Mesenchymal stem cell (in vitro differentiated cells and primary cell): ENCODE results near the gene SHISA7.

Source experiments
- DNase-seq: peaks from one replicate; pipeline ENCODE4 v3.0.0-alpha.2; 2013
- H2AFZ ChIP-seq: one replicate; pipeline ENCODE4 v1.6.1; 2013; ENCODE audit warnings: low read depth, mild to moderate bottlenecking, control low read depth, inconsistent platforms, low read length, moderate library complexity
- H2AK5ac ChIP-seq: 2 replicates; pipeline ENCODE4 v1.6.1; 2013; ENCODE audit warnings: low read length, moderate library complexity, mild to moderate bottlenecking, inconsistent platforms; ENCODE audit not compliant: severe bottlenecking
- H2BK120ac ChIP-seq: one replicate; pipeline ENCODE4 v1.6.1; 2013; ENCODE audit warnings: low read depth, mild to moderate bottlenecking, inconsistent platforms, low read length, moderate library complexity
- H2BK12ac ChIP-seq, 2 experiments: one replicate each; pipeline ENCODE4 v1.6.1; 2013; ENCODE audit warnings: inconsistent platforms in 2 of 2, low read length in 2 of 2, mild to moderate bottlenecking in 2 of 2, moderate library complexity in 2 of 2, control low read depth in 1 of 2
- H2BK15ac ChIP-seq: one replicate; pipeline ENCODE4 v1.6.1; 2013; ENCODE audit warnings: mild to moderate bottlenecking, low read depth, inconsistent platforms; ENCODE audit not compliant: poor library complexity, severe bottlenecking
- H2BK5ac ChIP-seq: 2 replicates; pipeline ENCODE4 v1.6.1; 2013; ENCODE audit warnings: low read depth, mild to moderate bottlenecking, low read length, control low read depth, inconsistent platforms; ENCODE audit not compliant: poor library complexity, severe bottlenecking
- H3K14ac ChIP-seq, 2 experiments: one replicate each; pipeline ENCODE4 v1.6.1; 2013; ENCODE audit warnings: inconsistent platforms in 2 of 2, low read length in 2 of 2, control low read depth in 1 of 2, mild to moderate bottlenecking in 1 of 2, moderate library complexity in 1 of 2
- H3K18ac ChIP-seq, 2 experiments: one replicate each; pipeline ENCODE4 v1.6.1; 2013; ENCODE audit warnings: inconsistent platforms in 2 of 2, low read length in 2 of 2, control low read depth in 1 of 2, low read depth in 1 of 2, mild to moderate bottlenecking in 1 of 2
- H3K23ac ChIP-seq, 2 experiments: one replicate each; pipeline ENCODE4 v1.6.1; 2013; ENCODE audit warnings: inconsistent platforms in 2 of 2, low read length in 2 of 2, mild to moderate bottlenecking in 2 of 2, moderate library complexity in 2 of 2, control low read depth in 1 of 2
- H3K27ac ChIP-seq: 2 replicates; pipeline ENCODE4 v1.5.1; 2013; ENCODE audit warnings: mild to moderate bottlenecking, moderate library complexity, low read length, control low read depth, inconsistent platforms; ENCODE audit not compliant: poor library complexity, severe bottlenecking
- H3K27me3 ChIP-seq, 2 experiments: 2 replicates each; pipeline versions ENCODE4 v1.6.1 to v1.7.0; 2013; ENCODE audit warnings: low read length in 2 of 2, mild to moderate bottlenecking in 2 of 2, moderate library complexity in 2 of 2, control low read depth in 1 of 2, inconsistent platforms in 1 of 2; ENCODE audit not compliant: control insufficient read depth in 1 of 2, insufficient read depth in 1 of 2
- H3K36me3 ChIP-seq, 2 experiments: 2 replicates each; pipeline versions ENCODE4 v1.6.1 to v1.7.0; 2013; ENCODE audit warnings: low read length in 2 of 2, control low read depth in 1 of 2, inconsistent platforms in 1 of 2, low read depth in 1 of 2, mild to moderate bottlenecking in 1 of 2; ENCODE audit not compliant: insufficient read depth in 2 of 2, control insufficient read depth in 1 of 2
- H3K4ac ChIP-seq, 2 experiments: one replicate each; pipeline ENCODE4 v1.6.1; 2013; ENCODE audit warnings: inconsistent platforms in 2 of 2, low read length in 2 of 2, mild to moderate bottlenecking in 2 of 2, moderate library complexity in 2 of 2, control low read depth in 1 of 2, low read depth in 1 of 2
- H3K4me1 ChIP-seq: 2 replicates; pipeline ENCODE4 v1.6.1; 2013; ENCODE audit warnings: low read depth, low read length, control low read depth; ENCODE audit not compliant: control insufficient read depth, insufficient read depth
- H3K4me2 ChIP-seq: 2 replicates; pipeline ENCODE4 v1.6.1; 2013; ENCODE audit warnings: low read length, mild to moderate bottlenecking, inconsistent platforms; ENCODE audit not compliant: poor library complexity, severe bottlenecking
- H3K4me3 ChIP-seq, 2 experiments: 2 replicates each; pipeline versions ENCODE4 v1.5.1 to v1.7.0; 2013; ENCODE audit warnings: low read length in 2 of 2, mild to moderate bottlenecking in 2 of 2, control low read depth in 1 of 2, low read depth in 1 of 2; ENCODE audit not compliant: insufficient read depth in 1 of 2
- H3K79me1 ChIP-seq: replicated peaks from 2 replicates; pipeline ENCODE4 v1.6.1; 2013; ENCODE audit warnings: mild to moderate bottlenecking, control low read depth, low read length, inconsistent platforms; ENCODE audit not compliant: poor library complexity, severe bottlenecking
- H3K9ac ChIP-seq: 2 replicates; pipeline ENCODE4 v1.7.0; 2013; ENCODE audit warnings: mild to moderate bottlenecking, low read length, moderate library complexity
- H3K9me3 ChIP-seq: 2 replicates; pipeline ENCODE4 v1.7.0; 2013; ENCODE audit warnings: mild to moderate bottlenecking, low read length; ENCODE audit not compliant: control insufficient read depth
- H4K8ac ChIP-seq: one replicate; pipeline ENCODE4 v1.6.1; 2013; ENCODE audit warnings: inconsistent platforms, mild to moderate bottlenecking, low read length, moderate library complexity
- H4K91ac ChIP-seq: one replicate; pipeline ENCODE4 v1.6.1; 2013; ENCODE audit warnings: mild to moderate bottlenecking, low read length, inconsistent platforms
- WGBS: methylation state at CpG from one replicate; pipeline ENCODE4 v1.1.7; 2013; ENCODE audit warnings: mixed read lengths; 5-methylcytosine and 5-hydroxymethylcytosine counted together

SHISA7 gene

GRCh38 chr19:55487924-55488687 is 45.0 kb upstream of the SHISA7 start, which contains the start of gene SSC5D:
Gene SSC5D, plus strand, starts transcription at chr19:55488436. Its CDS starts 154 bp downstream, at chr19:55488590.
- 2% methylated on average over 9 of the region's 21 CpGs for WGBS
- H3K27me3 ChIP-seq = no peaks in the 10 kb centered on the region

GRCh38 chr19:55486971-55487923 is 44.1 kb upstream of the SHISA7 start:
- Histone ChIP-seq H3K79me1 (peaks cover 19% of the 10 kb centered on the region), H3K18ac (peak overlapping the region; percentile 88 to 91)
- 3% methylated on average over 17 of the region's 27 CpGs for WGBS

More at GRCh38 chr19:55487924-55488687, 45.0 kb upstream of the SHISA7 start, which contains the start of gene SSC5D:
- Histone ChIP-seq H3K9me3 (no peaks in the 10 kb centered on the region), H3K4me2 (peak within 1 kb of the TSS; percentile 67), H2AFZ (no peak within 1 kb of the TSS), H3K4me3 (peak within 1 kb of the TSS; percentile 34 to 78), H2BK5ac (peak within 1 kb of the TSS; percentile 66), H3K18ac (peak within 1 kb of the TSS; percentile 88 to 92), H3K27ac (peak within 1 kb of the TSS; percentile 95), H2AK5ac (peak within 1 kb of the TSS; percentile 91), H3K23ac (peak within 1 kb of the TSS in 1 of 2 experiments; percentile 35), H4K8ac (peak within 1 kb of the TSS; percentile 86), H3K79me1 (peaks cover 16% of the 10 kb centered on the region), H3K14ac (peak within 1 kb of the TSS in 1 of 2 experiments; percentile 88), H3K9ac (peak within 1 kb of the TSS; percentile 89), H4K91ac (peak within 1 kb of the TSS; percentile 95), H3K36me3 (peaks cover 3 to 55% of the 10 kb centered on the region in 2 experiments), H3K4me1 (peaks cover 72% of the 10 kb centered on the region), H2BK15ac (peak within 1 kb of the TSS; percentile 96), H3K4ac (peak within 1 kb of the TSS; percentile 88 to 89), H2BK120ac (peak within 1 kb of the TSS; percentile 89), H2BK12ac (peak within 1 kb of the TSS; percentile 92 to 95)
- DNase-seq = no peak

GRCh38 chr19:55486043-55486970 is 43.2 kb upstream of the SHISA7 start:
- Histone ChIP-seq H3K27ac (peak overlapping the region; percentile 95), H4K8ac (peak overlapping the region; percentile 86), H4K91ac (peak overlapping the region; percentile 95), H3K9ac (peak overlapping the region; percentile 86), H3K23ac (no peak overlapping the region), H3K4me2 (peak overlapping the region; percentile 92), H2AFZ (no peak overlapping the region), H3K4me1 (peaks cover 70% of the 10 kb centered on the region), H3K27me3 (no peaks in the 10 kb centered on the region), H3K18ac (peak overlapping the region; percentile 88 to 91), H3K36me3 (peaks cover 6 to 62% of the 10 kb centered on the region in 2 experiments), H3K4me3 (peak overlapping the region; percentile 72 to 78), H3K14ac (peak overlapping the region in 1 of 2 experiments; percentile 64), H3K9me3 (no peaks in the 10 kb centered on the region), H2BK15ac (peak overlapping the region; percentile 96), H2BK120ac (peak overlapping the region; percentile 99), H3K79me1 (peaks cover 20% of the 10 kb centered on the region), H2BK12ac (peak overlapping the region; percentile 92 to 95), H2BK5ac (peak overlapping the region; percentile 66), H2AK5ac (peak overlapping the region; percentile 38), H3K4ac (peak overlapping the region; percentile 55 to 89)
- DNase-seq = no peak
- WGBS = 83% methylated on average over 52 of the region's 53 CpGs

More at GRCh38 chr19:55486971-55487923, 44.1 kb upstream of the SHISA7 start:
- Histone ChIP-seq H3K9ac (peak overlapping the region; percentile 86), H3K4me1 (peaks cover 72% of the 10 kb centered on the region), H3K27ac (peak overlapping the region; percentile 95), H2AFZ (no peak overlapping the region), H3K27me3 (no peaks in the 10 kb centered on the region), H2BK120ac (peak overlapping the region; percentile 98), H3K23ac (peak overlapping the region in 1 of 2 experiments; percentile 35), H3K9me3 (no peaks in the 10 kb centered on the region), H2AK5ac (peak overlapping the region; percentile 87), H3K4me2 (peak overlapping the region; percentile 64), H3K4me3 (peak overlapping the region; percentile 32 to 78), H3K4ac (peak overlapping the region; percentile 88 to 89), H2BK12ac (peak overlapping the region; percentile 92 to 95), H3K14ac (peak overlapping the region in 1 of 2 experiments; percentile 64), H2BK15ac (peak overlapping the region; percentile 96), H3K36me3 (peaks cover 6 to 62% of the 10 kb centered on the region in 2 experiments), H4K91ac (peak overlapping the region; percentile 95), H4K8ac (peak overlapping the region; percentile 86), H2BK5ac (peak overlapping the region; percentile 66)
- peak; percentile 99 for DNase-seq
